ENCODE data around the gene PLEK. TPM values are rescaled to one million over a fixed set of nuclear protein-coding genes. Genes with fewer than 3 reads are reported as not detected.

The PLEK gene
- total and polyA plus RNA-seq, 10 of the 15 experiments (the other 5 are each of a cell fraction or from before 2014, with no cell fraction given): 229 to 804 (median 362) TPM

- TF ChIP-seq IRF4 (IDR thresholded peaks at IDR 0.05; ENCODE audit: low read depth, low read length): peak; percentile 94
- no peak for TF ChIP-seq CHD4 (IDR thresholded peaks at IDR 0.05)
- 0 out of 2 replicates have a peak, but pooled peaks have one; percentile 20 for TF ChIP-seq TCF3 (IDR thresholded peaks at IDR 0.05; ENCODE audit: borderline replicate concordance, insufficient read depth, low read depth, low read length)
- TF ChIP-seq PAX5 (IDR thresholded peaks at IDR 0.05; ENCODE audit: borderline replicate concordance, low read depth, low read length): peak; percentile 87
- TF ChIP-seq MTA3 (IDR thresholded peaks at IDR 0.05; ENCODE audit: borderline replicate concordance, low read length): peak; percentile 69; the same call in 1 of the 2 replicates
- TF ChIP-seq ZBED1 (IDR thresholded peaks at IDR 0.05; ENCODE audit: borderline replicate concordance): no peak
- TF ChIP-seq NRF1 (conservative IDR thresholded peaks at IDR 0.05; ENCODE audit: low read depth, low read length): no peak
- TF ChIP-seq, protein P1, sequence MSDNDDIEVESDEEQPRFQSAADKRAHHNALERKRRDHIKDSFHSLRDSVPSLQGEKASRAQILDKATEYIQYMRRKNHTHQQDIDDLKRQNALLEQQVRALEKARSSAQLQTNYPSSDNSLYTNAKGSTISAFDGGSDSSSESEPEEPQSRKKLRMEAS (IDR thresholded peaks at IDR 0.05; ENCODE audit: low read depth, low read length): no peak
- no peak for TF ChIP-seq RB1 (IDR thresholded peaks at IDR 0.05; ENCODE audit: borderline replicate concordance)
- no peak; the same call in 1 of the 2 replicates for TF ChIP-seq TCF7 (IDR thresholded peaks at IDR 0.05; ENCODE audit: borderline replicate concordance)
- TF ChIP-seq ZSCAN29 (IDR thresholded peaks at IDR 0.05): no peak
- no peak for TF ChIP-seq MEF2A (IDR thresholded peaks at IDR 0.05; ENCODE audit: insufficient read depth, low read depth, low read length)
- no peak for TF ChIP-seq NFXL1 (IDR thresholded peaks at IDR 0.05; ENCODE audit: borderline replicate concordance)
- TF ChIP-seq ASH2L (IDR thresholded peaks at IDR 0.05; ENCODE audit: borderline replicate concordance, low read depth): no peak
- TF ChIP-seq, protein P2, sequence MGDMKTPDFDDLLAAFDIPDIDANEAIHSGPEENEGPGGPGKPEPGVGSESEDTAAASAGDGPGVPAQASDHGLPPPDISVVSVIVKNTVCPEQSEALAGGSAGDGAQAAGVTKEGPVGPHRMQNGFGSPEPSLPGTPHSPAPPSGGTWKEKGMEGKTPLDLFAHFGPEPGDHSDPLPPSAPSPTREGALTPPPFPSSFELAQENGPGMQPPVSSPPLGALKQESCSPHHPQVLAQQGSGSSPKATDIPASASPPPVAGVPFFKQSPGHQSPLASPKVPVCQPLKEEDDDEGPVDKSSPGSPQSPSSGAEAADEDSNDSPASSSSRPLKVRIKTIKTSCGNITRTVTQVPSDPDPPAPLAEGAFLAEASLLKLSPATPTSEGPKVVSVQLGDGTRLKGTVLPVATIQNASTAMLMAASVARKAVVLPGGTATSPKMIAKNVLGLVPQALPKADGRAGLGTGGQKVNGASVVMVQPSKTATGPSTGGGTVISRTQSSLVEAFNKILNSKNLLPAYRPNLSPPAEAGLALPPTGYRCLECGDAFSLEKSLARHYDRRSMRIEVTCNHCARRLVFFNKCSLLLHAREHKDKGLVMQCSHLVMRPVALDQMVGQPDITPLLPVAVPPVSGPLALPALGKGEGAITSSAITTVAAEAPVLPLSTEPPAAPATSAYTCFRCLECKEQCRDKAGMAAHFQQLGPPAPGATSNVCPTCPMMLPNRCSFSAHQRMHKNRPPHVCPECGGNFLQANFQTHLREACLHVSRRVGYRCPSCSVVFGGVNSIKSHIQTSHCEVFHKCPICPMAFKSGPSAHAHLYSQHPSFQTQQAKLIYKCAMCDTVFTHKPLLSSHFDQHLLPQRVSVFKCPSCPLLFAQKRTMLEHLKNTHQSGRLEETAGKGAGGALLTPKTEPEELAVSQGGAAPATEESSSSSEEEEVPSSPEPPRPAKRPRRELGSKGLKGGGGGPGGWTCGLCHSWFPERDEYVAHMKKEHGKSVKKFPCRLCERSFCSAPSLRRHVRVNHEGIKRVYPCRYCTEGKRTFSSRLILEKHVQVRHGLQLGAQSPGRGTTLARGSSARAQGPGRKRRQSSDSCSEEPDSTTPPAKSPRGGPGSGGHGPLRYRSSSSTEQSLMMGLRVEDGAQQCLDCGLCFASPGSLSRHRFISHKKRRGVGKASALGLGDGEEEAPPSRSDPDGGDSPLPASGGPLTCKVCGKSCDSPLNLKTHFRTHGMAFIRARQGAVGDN (IDR thresholded peaks at IDR 0.05): peak; percentile 49; the same call in 1 of the 2 replicates
- TF ChIP-seq ZNF592 (IDR thresholded peaks at IDR 0.05): no peak
- TF ChIP-seq MXI1 (IDR thresholded peaks at IDR 0.05; ENCODE audit: low read depth, low read length): no peak
Observed at GRCh38 chr2:68388772-68389171, 23.7 kb downstream of the PLEK start (continued).

Data from GM12878 (cell line).